CD14-positive monocyte (primary cell): ENCODE measurements around the gene WFS1. TPM values are rescaled to one million over a fixed set of nuclear protein-coding genes. Genes with fewer than 3 reads are reported as not detected.

ENCODE experiments used
- DNase-seq, 3 donors: peaks; one replicate each; pipeline ENCODE4 v3.0.0-alpha.2; 2011 to 2022
- H2AFZ ChIP-seq: 2 replicates; pipeline ENCODE4 v1.6.0; 2012; ENCODE audit warnings: mild to moderate bottlenecking, low read depth, low read length, inconsistent platforms; ENCODE audit not compliant: insufficient read depth, poor library complexity, severe bottlenecking
- H3K27ac ChIP-seq, 2 donors: 1 replicate in 1 of 2; 2 replicates in 1 of 2; pipeline ENCODE4 v1.5.1; 2012 to 2013; ENCODE audit warnings: low read length in 2 of 2, control low read depth in 1 of 2, inconsistent platforms in 1 of 2, low read depth in 1 of 2, mild to moderate bottlenecking in 1 of 2
- H3K27me3 ChIP-seq, 2 donors: one replicate each; pipeline versions ENCODE4 v1.6.0 to v1.6.1; 2011 to 2013; ENCODE audit warnings: low read length in 2 of 2; ENCODE audit not compliant: control insufficient read depth in 2 of 2, insufficient read depth in 2 of 2
- H3K36me3 ChIP-seq, 2 donors: replicated peaks in 1 of 2; 1 replicate in 1 of 2; 2 replicates in 1 of 2; pipeline versions ENCODE4 v1.5.1 to v1.6.1; 2012 to 2013; ENCODE audit warnings: low read length in 2 of 2, control low read depth in 1 of 2, inconsistent platforms in 1 of 2, mild to moderate bottlenecking in 1 of 2; ENCODE audit not compliant: insufficient read depth in 2 of 2, control insufficient read depth in 1 of 2
- H3K4me1 ChIP-seq, 2 donors: 1 replicate in 1 of 2; 2 replicates in 1 of 2; pipeline versions ENCODE4 v1.5.1 to v1.6.1; 2012 to 2013; ENCODE audit warnings: low read length in 2 of 2, control low read depth in 1 of 2, inconsistent platforms in 1 of 2, mild to moderate bottlenecking in 1 of 2, moderate library complexity in 1 of 2; ENCODE audit not compliant: insufficient read depth in 2 of 2, control insufficient read depth in 1 of 2
- H3K4me2 ChIP-seq: replicated peaks from 2 replicates; pipeline ENCODE3; 2012; ENCODE audit warnings: low read length, moderate library complexity, mild to moderate bottlenecking; ENCODE audit not compliant: poor library complexity, severe bottlenecking; ENCODE audit errors: extremely low read depth
- H3K4me3 ChIP-seq, 3 experiments: fragments of 200-600 bp in 1 of 3; sonication (generic) in 1 of 3; replicated peaks in 1 of 3; 1 replicate in 2 of 3; 2 replicates in 1 of 3; pipeline ENCODE4 v1.5.1; 2011 to 2013; ENCODE audit warnings: low read length in 3 of 3, mild to moderate bottlenecking in 3 of 3, control low read depth in 2 of 3, low read depth in 2 of 3, inconsistent platforms in 1 of 3, moderate library complexity in 1 of 3
- H3K79me2 ChIP-seq: 2 replicates; pipeline ENCODE4 v1.6.0; 2012; ENCODE audit warnings: mild to moderate bottlenecking, control low read depth, inconsistent platforms, low read length, moderate library complexity; ENCODE audit not compliant: insufficient read depth
- H3K9ac ChIP-seq: 2 replicates; pipeline ENCODE4 v1.6.0; 2017; ENCODE audit warnings: low read length, mild to moderate bottlenecking; ENCODE audit not compliant: insufficient read depth, poor library complexity, severe bottlenecking
- H3K9me3 ChIP-seq, 2 donors: replicated peaks in 1 of 2; 1 replicate in 1 of 2; 2 replicates in 1 of 2; pipeline versions ENCODE4 v1.5.1 to v1.6.1; 2012 to 2013; ENCODE audit warnings: low read length in 2 of 2, control low read depth in 1 of 2; ENCODE audit not compliant: control insufficient read depth in 1 of 2, insufficient read depth in 1 of 2
- H4K20me1 ChIP-seq: 2 replicates; pipeline ENCODE4 v1.6.0; 2012; ENCODE audit warnings: mild to moderate bottlenecking, low read length, control low read depth, moderate library complexity; ENCODE audit not compliant: insufficient read depth
- H3K27ac Mint-ChIP-seq, 7 donors: one replicate each; pipeline ENCODE4 v1.8.0; 2020; ENCODE audit warnings: mild to moderate bottlenecking in 7 of 7, mixed read lengths in 7 of 7, moderate library complexity in 6 of 7, inconsistent platforms in 2 of 7
- H3K27me3 Mint-ChIP-seq, 3 donors: one replicate each; pipeline ENCODE4 v1.8.0; 2021 to 2022; ENCODE audit warnings: low read depth in 3 of 3, mild to moderate bottlenecking in 3 of 3, mixed read lengths in 3 of 3, moderate library complexity in 3 of 3, inconsistent platforms in 1 of 3
- H3K36me3 Mint-ChIP-seq, 2 donors: one replicate each; pipeline ENCODE4 v1.8.0; 2020; ENCODE audit warnings: mixed read lengths in 2 of 2, inconsistent platforms in 1 of 2, mild to moderate bottlenecking in 1 of 2
- H3K4me1 Mint-ChIP-seq: one replicate; pipeline ENCODE4 v1.8.0; 2020; ENCODE audit warnings: mild to moderate bottlenecking, mixed read lengths
- H3K4me3 Mint-ChIP-seq, 2 donors: one replicate each; pipeline ENCODE4 v1.8.0; 2020; ENCODE audit warnings: mild to moderate bottlenecking in 2 of 2, mixed read lengths in 2 of 2, moderate library complexity in 1 of 2
- H3K9me3 Mint-ChIP-seq, 7 donors: one replicate each; pipeline ENCODE4 v1.8.0; 2020 to 2022; ENCODE audit warnings: mixed read lengths in 7 of 7, mild to moderate bottlenecking in 6 of 7, moderate library complexity in 6 of 7, inconsistent platforms in 2 of 7
- CTCF ChIP-seq: fragments of 200-600 bp; IDR thresholded peaks from one replicate; pipeline ENCODE4 v1.8.0; 2022; ENCODE audit warnings: antibody characterized with exemption, mild to moderate bottlenecking
- WGBS: methylation state at CpG from one replicate; pipeline ENCODE4 v1.1.5; 2013; ENCODE audit warnings: missing lambda C conversion rate; ENCODE audit not compliant: insufficient coverage; 5-methylcytosine and 5-hydroxymethylcytosine counted together
- intact Hi-C, 2 donors: fragments of 100-400 bp; cut with micrococcal nuclease; formaldehyde crosslinking; loops; one replicate each; pipeline versions ENCODE4 v1.15.0 to v1.15.1; 2023
- polyA plus RNA-seq, 3 donors: library from polyadenylated mRNA; depleted of rRNA in 1 of 3; unstranded in 2 of 3; stranded (reverse) in 1 of 3; fragments of 300-500 nt in 2 of 3; fragments of >200 nt in 1 of 3; fragmentation: Illumina TruSeq in 2 of 3; gene quantifications; 1 replicate in 2 of 3; 2 replicates in 1 of 3; pipeline ENCODE4 v1.2.3, GENCODE V29; 2012 to 2021

The WFS1 gene
- polyA plus RNA-seq, 3 donors = 0.39 to 1.8 (median 0.93) TPM

GRCh38 chr4:6281436-6282313 lies 12.0 kb downstream of the WFS1 start:
- no peak overlapping the region for H3K4me3 Mint-ChIP-seq
- H3K79me2 ChIP-seq = no peaks in the 10 kb centered on the region
- H3K27ac Mint-ChIP-seq = peak overlapping the region in 2 of 7 donors; percentile 38 to 59
- H2AFZ ChIP-seq = no peak overlapping the region
- no peak overlapping the region for H3K9ac ChIP-seq
- H3K36me3 Mint-ChIP-seq = no peaks in the 10 kb centered on the region
- H3K27ac ChIP-seq = no peak overlapping the region
- intact Hi-C loops = no loop called here
- no peaks in the 10 kb centered on the region for H3K36me3 ChIP-seq
- DNase-seq = no peak
- peaks cover 0 to 3% (median 0%) of the 10 kb centered on the region in 7 donors for H3K9me3 Mint-ChIP-seq
- H3K9me3 ChIP-seq = no peaks in the 10 kb centered on the region
- H3K4me1 ChIP-seq = no peaks in the 10 kb centered on the region
- peaks cover 0 to 2% of the 10 kb centered on the region in 2 donors for H3K27me3 ChIP-seq
- WGBS = 68% methylated on average over 20 of the region's 20 CpGs
- peaks cover 17 to 30% (median 28%) of the 10 kb centered on the region in 3 donors for H3K27me3 Mint-ChIP-seq
- TF ChIP-seq CTCF = no peak
- H3K4me2 ChIP-seq = no peak overlapping the region
- H3K4me1 Mint-ChIP-seq = peaks cover 2% of the 10 kb centered on the region
- H4K20me1 ChIP-seq = no peaks in the 10 kb centered on the region
- no peak overlapping the region for H3K4me3 ChIP-seq

GRCh38 chr4:6282314-6282771 lies 12.7 kb downstream of the WFS1 start:
- H3K27ac Mint-ChIP-seq = peak overlapping the region in 1 of 7 donors; percentile 38
- intact Hi-C loops = no loop called here
- H3K27ac ChIP-seq = no peak overlapping the region
- H3K9me3 ChIP-seq = no peaks in the 10 kb centered on the region
- H3K9me3 Mint-ChIP-seq = peaks cover 0 to 3% (median 0%) of the 10 kb centered on the region in 7 donors
- H3K4me1 Mint-ChIP-seq = peaks cover 2% of the 10 kb centered on the region
- H3K36me3 Mint-ChIP-seq = no peaks in the 10 kb centered on the region
- H3K9ac ChIP-seq = no peak overlapping the region
- no peaks in the 10 kb centered on the region for H4K20me1 ChIP-seq
- H2AFZ ChIP-seq = no peak overlapping the region
- peaks cover 15 to 30% (median 26%) of the 10 kb centered on the region in 3 donors for H3K27me3 Mint-ChIP-seq
- TF ChIP-seq CTCF = no peak
- peaks cover 0 to 2% of the 10 kb centered on the region in 2 donors for H3K27me3 ChIP-seq
- no peak overlapping the region for H3K4me3 Mint-ChIP-seq
- no peaks in the 10 kb centered on the region for H3K4me1 ChIP-seq
- WGBS = no CpG with 5 or more reads among the region's 6 CpGs
- no peaks in the 10 kb centered on the region for H3K79me2 ChIP-seq
- no peak overlapping the region for H3K4me3 ChIP-seq
- no peaks in the 10 kb centered on the region for H3K36me3 ChIP-seq
- no peak for DNase-seq
- no peak overlapping the region for H3K4me2 ChIP-seq
